GM13977 (cell line): ENCODE measurements around the gene HDX.

Source experiments
- DNase-seq: peaks from one replicate; pipeline ENCODE4 v3.0.0; 2012; ENCODE audit warnings: low spot score
- in situ Hi-C: fragments of 300-500 bp; cut with MboI; formaldehyde crosslinking; loops from one replicate; pipeline ENCODE4 v1.12.0; 2022; ENCODE audit warnings: low sequenced_read_pairs, low pct_unique_long_range_greater_than_20kb, mixed read lengths, inconsistent platforms; ENCODE audit not compliant: unreplicated experiment
- TF ChIP-seq, protein P1 (sequence below): IDR thresholded peaks from 2 replicates; pipeline ENCODE4 v1.5.1; 2012; ENCODE audit warnings: mild to moderate bottlenecking, control low read depth; ENCODE audit not compliant: insufficient read depth; ENCODE audit errors: extremely low read depth, missing control alignments

HDX gene

GRCh38 chrX:84475596-84475995, 26.7 kb downstream of the HDX start:
- in situ Hi-C loops = no loop called here
- no peak for DNase-seq
- TF ChIP-seq, protein P1, sequence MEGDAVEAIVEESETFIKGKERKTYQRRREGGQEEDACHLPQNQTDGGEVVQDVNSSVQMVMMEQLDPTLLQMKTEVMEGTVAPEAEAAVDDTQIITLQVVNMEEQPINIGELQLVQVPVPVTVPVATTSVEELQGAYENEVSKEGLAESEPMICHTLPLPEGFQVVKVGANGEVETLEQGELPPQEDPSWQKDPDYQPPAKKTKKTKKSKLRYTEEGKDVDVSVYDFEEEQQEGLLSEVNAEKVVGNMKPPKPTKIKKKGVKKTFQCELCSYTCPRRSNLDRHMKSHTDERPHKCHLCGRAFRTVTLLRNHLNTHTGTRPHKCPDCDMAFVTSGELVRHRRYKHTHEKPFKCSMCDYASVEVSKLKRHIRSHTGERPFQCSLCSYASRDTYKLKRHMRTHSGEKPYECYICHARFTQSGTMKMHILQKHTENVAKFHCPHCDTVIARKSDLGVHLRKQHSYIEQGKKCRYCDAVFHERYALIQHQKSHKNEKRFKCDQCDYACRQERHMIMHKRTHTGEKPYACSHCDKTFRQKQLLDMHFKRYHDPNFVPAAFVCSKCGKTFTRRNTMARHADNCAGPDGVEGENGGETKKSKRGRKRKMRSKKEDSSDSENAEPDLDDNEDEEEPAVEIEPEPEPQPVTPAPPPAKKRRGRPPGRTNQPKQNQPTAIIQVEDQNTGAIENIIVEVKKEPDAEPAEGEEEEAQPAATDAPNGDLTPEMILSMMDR = no peak

DNA sequence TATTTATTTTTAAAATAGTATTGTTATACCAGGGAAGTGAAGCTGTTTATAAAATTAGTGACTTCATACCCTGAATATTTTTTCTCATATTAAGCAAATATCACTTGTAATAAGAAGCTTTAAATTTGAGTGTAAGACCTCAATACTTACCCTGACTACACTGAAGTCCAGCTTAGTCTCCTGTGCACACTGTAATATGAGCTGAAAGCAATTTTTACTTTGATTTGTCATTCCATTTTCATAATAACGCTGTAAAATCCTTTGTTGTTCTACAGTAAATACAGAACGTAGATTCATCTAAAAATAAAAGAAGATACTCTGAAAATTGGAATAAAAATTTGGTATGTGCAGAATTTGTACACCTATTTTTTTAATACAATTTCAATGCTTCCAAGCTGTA, 27.2 kb downstream of the HDX start:
- in situ Hi-C loops = no loop called here
- no peak for DNase-seq
- TF ChIP-seq, protein P1 = no peak

DNA sequence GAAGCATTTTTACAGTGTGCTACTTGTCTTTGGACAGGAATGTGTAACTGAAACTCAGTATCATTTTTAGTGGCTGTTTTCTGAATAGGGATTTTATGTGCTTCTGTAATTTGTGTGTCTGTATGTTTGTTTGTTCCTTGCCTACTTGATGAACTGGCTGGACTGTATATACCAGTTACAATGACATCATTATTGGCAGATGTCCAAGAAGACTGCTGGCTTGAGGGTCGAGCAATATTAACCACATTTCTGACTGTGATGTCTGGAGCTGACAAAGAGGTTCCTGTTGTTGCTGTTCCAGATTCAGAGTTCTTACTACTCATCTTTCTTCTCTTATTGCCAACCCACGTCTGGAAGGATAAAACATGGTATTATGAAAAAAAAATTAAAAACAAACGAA, 33.0 kb downstream of the HDX start:
- in situ Hi-C loops = no loop called here
- DNase-seq = no peak
- TF ChIP-seq, protein P1 = no peak

- DNase-seq = no peak
- TF ChIP-seq, protein P1 = no peak
- in situ Hi-C loops = no loop called here
Observed at GRCh38 chrX:84467898-84468297, 34.4 kb downstream of the HDX start.

- TF ChIP-seq, protein P1 = no peak
- no peak for DNase-seq
- in situ Hi-C loops = no loop called here
Observed at GRCh38 chrX:84453351-84454246, 48.7 kb downstream of the HDX start.

GRCh38 chrX:84441143-84441542, 61.1 kb downstream of the HDX start:
- in situ Hi-C loops = no loop called here
- no peak for DNase-seq

More at GRCh38 chrX:84441143-84441542, 61.1 kb downstream of the HDX start:
- TF ChIP-seq, protein P1 = no peak
